ENCODE measurements around the gene NLRP14.

NLRP14 gene, protein sequence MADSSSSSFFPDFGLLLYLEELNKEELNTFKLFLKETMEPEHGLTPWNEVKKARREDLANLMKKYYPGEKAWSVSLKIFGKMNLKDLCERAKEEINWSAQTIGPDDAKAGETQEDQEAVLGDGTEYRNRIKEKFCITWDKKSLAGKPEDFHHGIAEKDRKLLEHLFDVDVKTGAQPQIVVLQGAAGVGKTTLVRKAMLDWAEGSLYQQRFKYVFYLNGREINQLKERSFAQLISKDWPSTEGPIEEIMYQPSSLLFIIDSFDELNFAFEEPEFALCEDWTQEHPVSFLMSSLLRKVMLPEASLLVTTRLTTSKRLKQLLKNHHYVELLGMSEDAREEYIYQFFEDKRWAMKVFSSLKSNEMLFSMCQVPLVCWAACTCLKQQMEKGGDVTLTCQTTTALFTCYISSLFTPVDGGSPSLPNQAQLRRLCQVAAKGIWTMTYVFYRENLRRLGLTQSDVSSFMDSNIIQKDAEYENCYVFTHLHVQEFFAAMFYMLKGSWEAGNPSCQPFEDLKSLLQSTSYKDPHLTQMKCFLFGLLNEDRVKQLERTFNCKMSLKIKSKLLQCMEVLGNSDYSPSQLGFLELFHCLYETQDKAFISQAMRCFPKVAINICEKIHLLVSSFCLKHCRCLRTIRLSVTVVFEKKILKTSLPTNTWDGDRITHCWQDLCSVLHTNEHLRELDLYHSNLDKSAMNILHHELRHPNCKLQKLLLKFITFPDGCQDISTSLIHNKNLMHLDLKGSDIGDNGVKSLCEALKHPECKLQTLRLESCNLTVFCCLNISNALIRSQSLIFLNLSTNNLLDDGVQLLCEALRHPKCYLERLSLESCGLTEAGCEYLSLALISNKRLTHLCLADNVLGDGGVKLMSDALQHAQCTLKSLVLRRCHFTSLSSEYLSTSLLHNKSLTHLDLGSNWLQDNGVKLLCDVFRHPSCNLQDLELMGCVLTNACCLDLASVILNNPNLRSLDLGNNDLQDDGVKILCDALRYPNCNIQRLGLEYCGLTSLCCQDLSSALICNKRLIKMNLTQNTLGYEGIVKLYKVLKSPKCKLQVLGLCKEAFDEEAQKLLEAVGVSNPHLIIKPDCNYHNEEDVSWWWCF

DNA sequence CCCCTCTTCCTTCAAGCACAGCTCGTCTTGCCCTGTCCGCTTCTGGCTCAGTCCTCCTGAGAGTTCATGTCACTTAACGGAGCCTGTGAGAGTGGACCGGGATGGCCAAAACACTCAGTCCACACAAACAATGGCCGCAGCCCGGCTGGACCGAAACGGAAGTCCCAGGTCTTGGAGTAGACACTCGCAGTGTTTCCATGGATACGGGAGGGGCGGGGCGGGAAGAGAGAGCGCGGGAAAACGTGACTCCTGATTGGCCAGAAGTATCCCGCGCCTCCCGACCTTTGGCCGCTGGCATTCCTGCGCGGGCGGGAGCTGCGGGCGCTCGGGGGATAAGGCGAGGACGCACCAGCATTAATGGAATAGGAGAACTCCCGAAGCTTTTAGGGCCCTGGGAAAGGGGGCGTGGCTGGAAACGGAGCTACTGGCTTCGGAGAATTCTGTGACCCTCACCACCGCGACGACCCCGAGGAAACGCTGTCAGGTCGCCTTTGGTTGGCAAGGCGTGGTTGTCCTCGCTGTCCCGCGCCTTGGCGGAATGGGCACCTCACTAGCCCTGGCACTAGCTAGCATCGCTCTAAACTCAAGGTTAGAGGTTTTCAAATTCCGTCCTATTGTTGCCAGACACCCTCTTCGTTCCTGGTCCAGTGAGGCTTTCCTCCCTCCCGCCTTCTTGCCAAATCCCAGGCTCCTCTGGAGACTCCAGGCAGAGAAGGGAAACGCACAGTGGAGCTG lies at the start of gene NLRP14, which contains the start of gene ZNF214:
TSS of gene NLRP14 (plus strand) at position 297 of the 735 bp plus-strand sequence. CDS start 18,108 bp downstream, outside the sequence.
TSS of gene ZNF214 (minus strand) at position 164 of the 735 bp plus-strand sequence. CDS start 17,511 bp downstream, outside the sequence.
- peak; percentile 84 for DNase-seq (ENCODE audit: low spot score)

DNA sequence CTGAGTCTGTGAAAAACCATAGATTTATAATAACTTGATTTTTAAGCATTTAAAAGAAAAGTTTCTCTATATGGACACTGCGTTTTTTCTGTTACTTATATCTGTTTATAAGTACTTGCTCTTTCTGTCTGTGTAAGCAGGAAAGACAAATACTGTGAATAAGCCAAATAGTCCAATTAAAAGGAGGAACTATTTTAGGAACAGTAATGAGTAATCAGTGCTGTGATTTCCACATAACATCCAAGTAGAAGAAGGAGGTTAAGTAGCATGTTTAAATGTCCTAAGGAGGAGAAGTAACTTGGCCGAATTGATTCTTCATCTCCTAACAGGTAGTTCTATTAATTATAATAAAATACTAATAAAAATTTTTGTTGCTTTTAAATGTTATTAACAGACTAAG lies 40.9 kb upstream of the NLRP14 start:
- DNase-seq (ENCODE audit: low spot score): no peak

GRCh38 chr11:6986487-6986886 lies 33.8 kb upstream of the NLRP14 start:
- no peak for DNase-seq (ENCODE audit: low spot score)

- no peak for DNase-seq (ENCODE audit: low spot score)
Observed at GRCh38 chr11:6988506-6988905, 31.8 kb upstream of the NLRP14 start.

DNA sequence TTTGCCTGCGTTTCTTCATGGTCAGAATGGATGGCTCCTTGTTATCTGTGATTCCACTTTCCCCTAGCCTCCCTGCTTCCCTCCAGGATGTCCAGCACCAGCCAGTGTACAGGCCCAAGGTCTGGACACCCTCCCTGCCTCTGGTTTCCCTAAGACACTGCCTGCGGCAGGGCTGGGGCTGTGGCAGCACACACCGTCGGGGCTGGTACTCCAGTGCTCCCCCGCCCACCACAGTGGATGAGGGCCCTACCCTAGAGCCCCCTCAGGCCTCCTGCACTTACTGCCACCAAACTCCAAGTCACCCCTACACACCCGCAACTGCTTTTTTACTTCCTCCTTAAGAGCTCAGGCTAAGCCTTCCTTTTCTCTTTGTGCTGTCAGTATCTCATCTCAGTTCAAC lies 29.1 kb upstream of the NLRP14 start:
- DNase-seq (ENCODE audit: low spot score): no peak

- no peak for DNase-seq (ENCODE audit: low spot score)
Observed at GRCh38 chr11:6992026-6992425, 28.3 kb upstream of the NLRP14 start.

DNA sequence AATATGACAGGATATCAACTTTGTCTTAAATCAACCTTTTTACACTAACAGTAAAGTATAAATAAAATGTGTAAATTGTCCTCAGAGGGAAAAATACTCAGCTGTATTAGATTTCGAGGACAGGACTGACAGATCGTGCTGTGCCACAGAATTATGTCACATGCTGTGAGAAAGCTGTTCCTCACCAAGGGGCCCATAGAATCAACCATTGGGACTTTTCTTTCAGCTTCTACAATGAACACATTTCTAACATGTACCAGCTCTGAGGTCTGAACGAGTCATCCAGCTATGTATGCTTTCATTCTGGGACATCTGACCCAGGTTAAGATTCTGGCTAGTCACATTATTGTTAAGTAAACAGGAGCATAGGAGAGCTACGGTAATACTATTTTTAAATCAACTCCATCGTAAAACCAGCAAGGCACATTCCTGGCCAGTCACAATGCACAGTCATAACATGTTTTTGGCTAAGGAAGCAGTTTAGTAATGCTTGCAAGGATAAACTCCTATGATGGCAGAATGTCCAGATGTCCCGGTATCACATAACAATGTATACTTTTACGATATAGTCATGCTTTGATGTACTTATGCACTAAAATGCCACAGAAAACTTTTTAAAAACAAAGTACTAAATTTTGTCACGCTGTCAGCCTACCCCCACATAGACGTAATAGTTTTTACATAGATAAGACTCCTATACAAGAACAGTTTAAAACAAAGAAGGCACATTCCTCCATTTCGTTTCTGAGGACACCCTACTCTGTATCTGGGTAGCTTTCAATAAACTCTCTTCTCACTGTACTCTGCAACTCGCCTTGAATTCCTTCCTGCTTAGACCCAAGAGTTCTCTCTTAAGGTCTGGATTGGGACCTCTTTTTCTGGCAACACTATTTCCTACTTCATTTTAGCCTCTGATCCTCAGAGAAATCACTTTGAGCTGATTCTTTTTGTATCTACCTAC lies 27.5 kb upstream of the NLRP14 start:
- no peak for DNase-seq (ENCODE audit: low spot score)

DNA sequence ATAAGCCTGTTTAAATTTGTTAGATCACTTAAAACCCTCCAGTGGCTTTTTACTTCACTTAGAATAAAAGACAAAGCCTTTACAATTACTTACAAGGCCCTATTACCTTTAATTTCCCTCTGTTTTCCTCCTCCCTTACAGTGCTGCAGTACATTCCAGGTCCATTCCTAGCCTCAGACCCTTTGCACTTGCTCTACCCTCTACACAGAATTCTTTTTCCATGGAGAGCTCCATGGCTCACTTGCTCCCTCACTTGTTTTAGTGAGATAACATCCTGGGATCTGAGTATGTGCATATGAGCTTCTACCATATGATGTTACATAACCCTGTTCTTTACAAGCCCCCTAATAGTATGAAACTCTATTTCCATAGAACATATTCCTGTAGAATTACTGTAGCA lies 24.6 kb upstream of the NLRP14 start:
- no peak for DNase-seq (ENCODE audit: low spot score)

GRCh38 chr11:7004482-7004881 lies 15.8 kb upstream of the NLRP14 start:
- peak; percentile 5 for DNase-seq (ENCODE audit: low spot score)

DNA sequence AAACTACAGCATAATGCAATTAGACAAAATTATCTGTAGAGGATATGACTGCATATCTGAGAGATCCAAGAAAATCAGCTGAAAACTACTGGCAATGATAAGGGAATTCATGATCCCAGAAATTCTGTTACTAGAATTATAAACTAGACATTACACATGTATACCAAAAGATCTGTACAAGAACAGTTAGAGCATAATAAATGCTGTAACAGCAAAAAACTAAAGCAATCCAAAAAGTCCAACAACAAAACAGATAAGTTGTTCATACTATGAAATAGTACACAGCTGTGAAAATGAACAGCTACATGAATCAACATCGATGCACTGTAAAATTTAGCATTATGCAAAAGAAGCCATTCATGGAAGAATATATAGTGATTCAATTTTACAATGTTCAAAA lies 6.2 kb upstream of the NLRP14 start:
- no peak for DNase-seq (ENCODE audit: low spot score)

DNA sequence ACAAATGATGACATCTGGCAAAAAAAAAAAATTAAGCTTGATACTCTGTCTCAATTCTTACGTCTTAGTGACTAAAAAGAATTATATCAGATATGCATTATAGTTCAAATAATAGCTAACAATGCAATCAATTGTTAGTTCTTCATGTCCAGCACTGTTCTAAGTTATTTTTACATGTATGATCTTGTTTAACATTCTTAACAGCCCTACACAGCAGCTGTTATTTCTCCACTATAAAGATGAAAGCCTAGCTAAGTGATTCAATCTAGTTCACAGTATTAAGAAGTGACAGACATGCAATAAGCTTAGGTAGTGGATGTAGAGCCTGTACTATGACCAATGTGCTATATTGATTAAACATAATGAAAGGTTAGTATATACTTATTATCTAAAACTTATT lies 4.3 kb upstream of the NLRP14 start:
- no peak for DNase-seq (ENCODE audit: low spot score)

- DNase-seq (ENCODE audit: low spot score): peak; percentile 2
Observed at GRCh38 chr11:7019500-7020182, 638 bp upstream of the NLRP14 start.

- DNase-seq (ENCODE audit: low spot score): no peak
Observed at GRCh38 chr11:7021318-7021717, 1.0 kb downstream of the NLRP14 start.

- DNase-seq (ENCODE audit: low spot score): no peak
Observed at GRCh38 chr11:7028141-7028540, 7.9 kb downstream of the NLRP14 start.

- DNase-seq (ENCODE audit: low spot score): no peak
Observed at GRCh38 chr11:7030836-7031235, 10.6 kb downstream of the NLRP14 start.

DNA sequence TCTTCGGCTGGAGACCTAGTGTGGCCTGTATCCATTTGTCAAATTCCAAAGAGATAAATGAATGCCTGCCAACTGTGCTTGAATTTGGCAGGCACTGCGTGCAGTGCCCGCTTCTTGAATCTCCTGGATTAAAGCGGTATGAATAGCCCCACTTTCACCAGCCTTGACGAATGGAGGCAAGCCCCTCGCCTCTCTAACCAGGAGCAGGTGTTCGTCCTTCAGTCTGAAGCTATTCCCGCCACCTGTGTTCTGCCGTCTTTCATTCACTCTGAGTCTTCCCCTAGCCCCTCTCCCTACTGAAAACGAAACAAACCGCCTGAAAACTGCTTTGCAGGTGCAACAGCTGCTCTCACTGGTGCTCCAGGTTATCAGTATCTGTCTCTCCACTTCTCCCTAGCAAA lies 11.2 kb downstream of the NLRP14 start:
- DNase-seq (ENCODE audit: low spot score): no peak

DNA sequence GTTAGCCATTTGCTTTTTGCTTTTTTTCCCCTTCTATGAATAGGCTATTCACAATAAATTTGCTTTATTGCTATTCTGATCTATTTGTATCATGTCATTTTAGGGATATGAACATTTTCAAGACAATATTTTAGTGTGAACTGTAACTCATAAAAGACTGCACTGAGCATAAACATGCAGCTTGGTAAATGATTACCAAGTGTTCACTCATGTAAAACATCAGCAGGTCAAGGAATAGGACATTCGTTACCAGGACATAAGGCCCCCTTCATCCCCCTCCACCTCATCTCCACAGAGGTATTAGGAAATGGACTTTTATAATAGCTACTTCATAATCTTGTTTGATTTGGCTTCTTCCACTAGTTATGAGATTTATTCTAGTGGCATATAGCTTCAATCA lies 12.4 kb downstream of the NLRP14 start:
- no peak for DNase-seq (ENCODE audit: low spot score)

DNA sequence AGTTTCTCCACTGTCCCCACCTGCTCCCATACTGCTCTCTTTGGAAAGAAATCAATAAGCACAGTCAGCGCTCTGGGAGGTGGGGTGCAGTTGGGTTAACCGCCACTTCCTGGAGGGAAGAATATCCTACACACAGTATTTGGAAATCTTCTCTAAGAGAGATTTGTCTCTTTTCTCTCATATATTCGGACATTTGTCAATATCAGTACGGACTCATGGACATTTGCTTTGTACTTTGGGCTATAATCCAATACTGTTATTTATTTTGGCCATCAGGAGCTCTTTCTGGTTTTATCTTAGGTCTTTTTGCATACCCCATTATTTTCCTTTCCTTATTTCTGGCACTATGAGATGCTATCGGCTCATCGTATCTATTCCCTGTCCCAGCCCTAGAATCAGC lies 13.7 kb downstream of the NLRP14 start:
- no peak for DNase-seq (ENCODE audit: low spot score)

GRCh38 chr11:7046474-7047175 lies 26.3 kb downstream of the NLRP14 start:
- no peak for DNase-seq (ENCODE audit: low spot score)

All from globus pallidus (tissue), 1 donor.